ENCODE results near the gene RNU6-9.

RNU6-9 gene

DNA sequence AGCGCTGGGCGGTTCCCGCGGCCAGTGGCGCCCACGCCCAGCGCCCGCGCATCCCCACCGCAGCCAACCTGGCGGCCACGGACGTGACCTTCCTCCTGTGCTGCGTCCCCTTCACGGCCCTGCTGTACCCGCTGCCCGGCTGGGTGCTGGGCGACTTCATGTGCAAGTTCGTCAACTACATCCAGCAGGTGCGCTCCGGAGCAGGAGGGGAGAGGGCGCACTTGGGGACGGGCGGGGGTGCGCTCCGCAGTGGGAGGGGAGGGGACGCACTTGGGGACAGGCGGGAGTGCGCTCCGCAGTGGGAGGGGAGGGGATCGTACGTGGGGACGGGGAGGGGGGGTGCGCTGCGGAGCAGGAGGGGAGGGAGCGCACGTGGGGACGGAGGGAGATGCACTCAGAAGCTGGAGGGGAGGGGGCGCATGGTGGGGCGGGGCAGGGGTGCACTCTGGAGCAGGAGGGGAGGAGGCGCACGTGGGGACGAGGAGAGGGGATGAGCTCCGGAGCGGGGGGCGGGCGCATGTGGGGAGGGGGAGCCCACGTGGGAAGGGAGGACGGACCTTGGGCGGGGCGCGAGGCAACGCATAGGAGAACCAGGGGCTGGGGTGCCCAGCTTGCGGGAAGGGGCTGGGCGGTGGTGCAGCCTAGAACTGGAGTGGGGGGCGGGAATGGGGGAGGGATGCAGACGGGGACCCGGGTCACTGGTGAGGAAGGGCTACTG lies 25.4 kb downstream of the RNU6-9 start:
- no peak for DNase-seq (ENCODE audit: low read depth in 2 of 2)

GRCh38 chr19:919199-920050 lies 26.1 kb downstream of the RNU6-9 start:
- no peak for DNase-seq (ENCODE audit: low read depth in 2 of 2)

DNA sequence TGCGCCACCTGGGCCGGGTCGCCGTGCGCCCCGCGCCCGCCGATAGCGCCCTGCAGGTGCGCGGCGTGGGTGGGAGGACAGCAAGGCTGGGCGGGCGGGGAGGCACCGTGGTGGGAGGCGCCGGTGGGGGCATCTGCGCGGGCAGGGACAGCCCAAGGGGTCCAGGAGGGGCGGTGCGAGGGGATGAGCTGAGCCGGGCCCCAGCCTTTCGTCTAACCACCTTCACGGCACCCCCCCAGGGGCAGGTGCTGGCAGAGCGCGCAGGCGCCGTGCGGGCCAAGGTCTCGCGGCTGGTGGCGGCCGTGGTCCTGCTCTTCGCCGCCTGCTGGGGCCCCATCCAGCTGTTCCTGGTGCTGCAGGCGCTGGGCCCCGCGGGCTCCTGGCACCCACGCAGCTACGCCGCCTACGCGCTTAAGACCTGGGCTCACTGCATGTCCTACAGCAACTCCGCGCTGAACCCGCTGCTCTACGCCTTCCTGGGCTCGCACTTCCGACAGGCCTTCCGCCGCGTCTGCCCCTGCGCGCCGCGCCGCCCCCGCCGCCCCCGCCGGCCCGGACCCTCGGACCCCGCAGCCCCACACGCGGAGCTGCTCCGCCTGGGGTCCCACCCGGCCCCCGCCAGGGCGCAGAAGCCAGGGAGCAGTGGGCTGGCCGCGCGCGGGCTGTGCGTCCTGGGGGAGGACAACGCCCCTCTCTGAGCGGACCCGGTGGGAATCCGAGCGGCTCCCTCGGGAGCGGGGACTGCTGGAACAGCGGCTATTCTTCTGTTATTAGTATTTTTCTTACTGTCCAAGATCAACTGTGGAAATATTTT lies 27.0 kb downstream of the RNU6-9 start:
- DNase-seq (ENCODE audit: low read depth in 2 of 2), result peak in 1 of 2 donors; percentile 50

- DNase-seq (ENCODE audit: low read depth in 2 of 2), result no peak
These were observed 31.3 kb downstream of the RNU6-9 start for GRCh38 chr19:924553-925086.

DNA sequence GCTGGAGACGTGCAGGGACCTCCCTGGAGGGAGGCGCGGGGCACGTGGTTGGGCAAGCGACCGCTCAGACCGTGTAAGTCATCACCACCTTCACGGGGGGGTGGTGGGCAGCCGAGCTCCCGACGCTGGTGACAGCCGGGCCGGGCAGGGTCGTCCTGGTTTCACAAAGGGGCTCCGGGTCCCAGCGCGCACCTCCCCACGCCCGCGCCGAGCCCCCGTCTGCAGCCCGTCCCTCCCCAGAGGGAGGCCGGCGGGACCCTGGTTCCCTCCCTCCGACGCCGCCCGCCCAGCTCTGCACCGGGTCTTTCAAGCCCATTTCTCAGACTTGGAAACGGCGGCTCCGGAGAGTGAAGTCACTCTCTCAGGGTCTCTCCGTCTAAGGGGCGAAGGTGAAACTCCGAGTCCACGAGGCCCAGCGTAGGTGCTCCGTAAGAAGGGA lies 31.8 kb downstream of the RNU6-9 start:
- no peak for DNase-seq (ENCODE audit: low read depth in 2 of 2)

DNA sequence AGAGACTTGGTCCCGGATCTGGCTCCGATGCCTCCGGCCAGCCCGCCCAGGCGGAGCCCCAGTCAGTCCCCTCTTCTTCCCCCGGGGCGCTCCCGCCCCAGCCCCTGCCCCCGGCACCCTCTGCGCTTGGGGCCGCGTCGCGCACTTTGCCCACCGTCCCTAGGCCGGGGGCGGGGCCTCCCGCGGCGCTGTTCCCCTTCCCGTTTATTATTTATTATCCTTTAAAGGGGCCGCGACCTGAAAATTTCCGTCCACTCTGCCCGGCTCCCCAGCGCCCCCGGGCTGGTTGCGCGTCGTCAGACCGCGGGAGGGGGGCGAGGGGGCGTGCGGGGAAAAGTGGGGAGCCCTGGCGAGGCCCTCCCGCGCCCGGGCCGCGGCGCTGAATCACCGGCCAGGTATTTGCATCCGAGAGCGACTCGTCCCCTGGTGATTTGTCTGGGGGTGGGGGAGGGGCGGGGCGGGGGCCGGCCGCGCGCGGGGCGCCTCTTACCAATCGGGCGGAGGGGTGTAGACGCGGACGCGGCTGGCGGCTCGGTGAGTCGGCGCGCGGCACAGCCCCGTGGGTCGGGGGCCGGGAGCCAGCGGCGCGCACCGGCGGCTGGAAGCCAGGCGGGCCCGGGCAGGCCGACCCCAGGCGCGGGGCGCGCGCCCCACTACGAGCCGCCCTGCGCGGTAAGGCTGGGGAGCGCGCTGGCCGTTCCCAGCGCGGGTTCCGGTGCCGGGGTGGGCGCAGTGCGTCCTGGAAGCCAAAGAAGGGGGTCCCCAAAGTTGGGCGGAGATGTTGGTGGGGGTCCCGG lies 32.4 kb downstream of the RNU6-9 start, which contains the start of gene ARID3A:
Gene ARID3A, plus strand, starts transcription at position 510 of the 797 bp plus-strand sequence. CDS start 3,494 bp downstream, outside the sequence.
- DNase-seq (ENCODE audit: low read depth in 2 of 2), result peak; percentile 41 to 56

DNA sequence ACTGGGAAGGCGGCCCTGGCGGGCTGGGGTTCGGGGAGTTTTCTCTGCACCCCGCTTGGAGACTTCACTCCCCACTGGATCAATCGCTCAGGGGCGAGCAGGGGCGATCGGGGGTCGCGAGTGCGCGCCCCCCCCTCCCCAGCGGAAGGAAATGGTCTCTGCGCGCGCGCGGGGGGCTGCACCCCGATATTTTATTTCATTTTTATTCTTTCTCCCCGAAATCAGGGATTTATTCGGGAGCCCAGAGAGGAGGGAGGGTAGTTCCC lies 33.0 kb downstream of the RNU6-9 start:
- DNase-seq (ENCODE audit: low read depth in 2 of 2), result no peak

GRCh38 chr19:926589-927350 lies 33.5 kb downstream of the RNU6-9 start:
- DNase-seq (ENCODE audit: low read depth in 2 of 2), result no peak

DNA sequence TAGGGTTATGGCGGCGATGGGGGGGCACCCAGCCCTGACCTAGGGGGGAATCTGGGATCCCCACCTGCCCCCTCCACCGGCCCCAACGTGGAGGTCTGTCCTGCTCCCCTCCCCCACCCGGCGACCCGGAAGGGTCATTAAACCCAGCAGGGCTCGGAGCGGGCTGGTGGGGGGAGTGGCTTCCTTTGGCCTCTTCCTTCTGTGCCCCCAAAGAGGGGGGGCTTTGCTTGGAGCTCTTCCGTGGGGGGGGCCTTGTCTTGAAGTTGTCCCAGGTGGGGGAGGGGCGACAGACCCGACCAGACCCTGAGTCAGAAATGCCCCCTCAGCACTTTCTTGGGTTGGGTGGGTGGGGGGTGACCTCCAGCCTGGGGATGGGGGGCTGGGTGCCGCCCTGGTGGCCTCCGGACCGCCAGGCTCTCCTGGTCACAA lies 34.1 kb downstream of the RNU6-9 start:
- DNase-seq (ENCODE audit: low read depth in 2 of 2), result no peak

DNA sequence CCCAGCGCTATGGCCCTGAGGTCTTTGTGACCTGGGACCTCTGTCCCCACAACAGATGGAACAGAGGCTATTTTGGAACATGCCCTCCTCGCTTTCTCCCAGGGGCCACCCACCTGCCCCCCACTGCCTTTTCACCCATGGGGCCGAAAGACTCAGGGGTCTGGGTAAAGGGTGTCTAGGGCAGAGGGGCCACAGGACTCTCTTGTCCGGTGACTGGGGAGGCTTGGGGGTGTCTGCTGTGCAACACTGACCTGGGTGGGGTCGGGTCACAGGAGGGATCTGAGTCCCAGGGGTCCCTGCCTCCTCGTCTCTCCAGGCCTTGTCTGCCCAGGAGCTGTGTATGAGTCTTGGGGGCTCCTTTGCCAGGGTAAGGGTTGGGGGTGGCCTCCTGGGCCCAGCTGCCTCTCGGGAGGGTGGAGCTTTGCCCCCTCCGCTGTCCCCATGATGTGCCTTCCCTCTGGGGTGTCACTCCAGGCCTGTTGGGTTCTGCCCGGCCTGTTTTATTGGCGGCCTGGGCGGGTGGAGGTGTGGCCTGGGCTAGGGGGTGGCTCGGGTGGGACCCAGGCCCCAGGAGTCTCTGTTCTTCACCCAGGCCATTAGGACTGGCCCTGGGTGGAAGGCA lies 34.6 kb downstream of the RNU6-9 start:
- no peak for DNase-seq (ENCODE audit: low read depth in 2 of 2)

DNA sequence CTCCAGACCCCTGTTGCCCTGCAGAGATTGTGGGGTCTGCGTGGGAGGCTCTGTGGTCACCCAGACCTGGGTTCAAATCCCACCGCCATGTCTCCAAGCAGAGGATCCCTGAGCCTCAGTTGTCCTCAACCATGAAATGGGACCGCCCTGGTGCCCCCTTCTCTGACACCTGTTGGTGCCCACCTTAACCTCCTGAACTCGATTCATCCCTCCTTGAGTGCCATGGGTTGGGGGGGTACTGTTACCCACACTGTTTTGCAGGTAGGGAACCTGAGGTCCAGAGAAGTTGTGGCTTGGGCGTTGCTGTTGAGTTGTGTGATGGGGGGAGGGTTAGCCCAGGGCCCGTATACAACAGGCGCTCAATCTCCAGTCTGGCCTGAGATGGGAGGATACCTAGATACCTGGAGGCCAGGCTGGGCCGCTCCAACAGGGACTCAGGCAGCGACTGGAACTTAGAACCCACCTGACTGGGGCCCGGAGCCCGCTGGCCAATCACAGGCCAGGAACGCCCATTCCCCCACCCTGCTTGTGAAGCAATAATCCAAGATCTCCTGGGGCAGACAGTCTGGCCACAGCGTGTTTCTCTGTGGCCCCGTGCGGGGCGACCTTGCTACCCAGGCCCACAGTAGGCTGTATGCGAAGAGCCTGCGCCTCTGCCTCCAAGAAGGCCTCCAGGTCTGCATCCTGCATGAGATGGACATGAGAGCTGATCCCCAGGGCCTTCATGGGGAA lies 35.4 kb downstream of the RNU6-9 start:
- DNase-seq (ENCODE audit: low read depth in 2 of 2), result no peak

DNA sequence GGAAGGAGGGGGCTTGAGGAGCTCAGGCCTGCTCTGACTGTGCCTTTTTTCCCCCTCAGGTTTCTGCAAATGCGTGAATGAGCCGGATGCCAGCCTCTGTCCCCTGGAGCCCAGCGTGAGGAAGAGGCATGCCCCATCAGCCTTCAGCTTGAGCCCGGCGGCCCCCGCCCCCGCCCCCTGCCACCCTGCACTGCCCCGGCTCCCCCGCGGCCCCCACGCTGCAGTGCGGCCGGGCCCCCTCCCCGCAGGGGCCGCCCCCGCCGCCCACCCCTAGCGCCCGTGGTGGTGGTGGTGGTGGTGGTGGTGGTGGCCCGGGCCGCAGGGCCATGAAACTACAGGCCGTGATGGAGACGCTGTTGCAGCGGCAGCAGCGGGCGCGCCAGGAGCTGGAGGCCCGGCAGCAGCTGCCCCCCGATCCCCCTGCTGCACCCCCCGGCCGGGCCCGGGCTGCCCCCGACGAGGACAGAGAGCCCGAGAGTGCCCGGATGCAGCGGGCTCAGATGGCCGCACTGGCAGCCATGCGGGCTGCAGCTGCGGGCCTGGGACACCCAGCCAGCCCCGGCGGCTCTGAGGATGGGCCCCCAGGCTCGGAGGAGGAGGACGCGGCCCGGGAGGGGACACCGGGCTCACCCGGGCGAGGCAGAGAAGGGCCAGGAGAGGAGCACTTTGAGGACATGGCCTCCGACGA lies 36.1 kb downstream of the RNU6-9 start:
- no peak for DNase-seq (ENCODE audit: low read depth in 2 of 2)

DNA sequence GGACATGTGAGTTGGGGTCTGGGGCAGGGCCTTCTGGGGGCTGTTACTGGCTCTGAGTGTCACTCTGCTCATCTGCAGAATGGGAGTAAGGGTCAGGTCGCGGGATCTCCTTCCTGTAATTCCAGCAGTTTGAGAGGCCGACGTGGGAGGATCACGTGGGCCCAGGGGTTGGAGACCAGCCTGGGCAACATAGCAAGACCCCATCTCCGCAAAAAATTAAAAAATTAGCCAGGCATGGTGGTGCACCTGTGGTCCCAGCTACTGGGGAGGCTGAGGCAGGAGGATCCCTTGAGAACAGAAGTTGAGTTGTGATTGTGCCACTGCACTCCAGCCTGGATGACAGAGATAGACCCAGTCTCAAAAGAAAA lies 36.6 kb downstream of the RNU6-9 start:
- DNase-seq (ENCODE audit: low read depth in 2 of 2), result no peak

GRCh38 chr19:931860-932647 lies 38.8 kb downstream of the RNU6-9 start:
- DNase-seq (ENCODE audit: low read depth in 2 of 2), result no peak

- no peak for DNase-seq (ENCODE audit: low read depth in 2 of 2)
These were observed 39.6 kb downstream of the RNU6-9 start for GRCh38 chr19:932648-933552.

DNA sequence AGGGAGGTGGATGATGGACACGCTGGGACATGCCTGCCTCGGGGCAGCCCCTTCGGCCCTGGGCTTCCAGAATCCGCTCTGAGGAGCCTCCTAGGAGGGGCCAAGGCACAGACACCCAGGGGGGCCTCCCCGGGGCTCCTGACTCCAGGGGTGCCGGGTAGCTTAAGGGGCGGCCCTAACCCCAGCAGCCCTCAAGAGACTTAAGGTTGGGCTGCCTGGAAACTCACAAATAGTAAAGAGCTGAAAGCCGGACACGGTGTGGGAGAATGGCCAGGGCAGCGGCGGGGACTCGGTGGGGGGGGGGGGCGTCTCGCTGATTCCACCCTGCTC lies 40.2 kb downstream of the RNU6-9 start:
- no peak for DNase-seq (ENCODE audit: low read depth in 2 of 2)

All from stimulated activated CD8-positive, alpha-beta memory T cell treated with anti-CD3 and anti-CD28 coated beads, Interleukin-2, amount 100 ng/mL, for 1 hour (primary cell).